Measurements from ENCODE around the gene KRT20. TPM values are rescaled to one million over a fixed set of nuclear protein-coding genes. Genes with fewer than 3 reads are reported as not detected.

Gene KRT20
- total and polyA plus RNA-seq, 4 donors: not detected

DNA sequence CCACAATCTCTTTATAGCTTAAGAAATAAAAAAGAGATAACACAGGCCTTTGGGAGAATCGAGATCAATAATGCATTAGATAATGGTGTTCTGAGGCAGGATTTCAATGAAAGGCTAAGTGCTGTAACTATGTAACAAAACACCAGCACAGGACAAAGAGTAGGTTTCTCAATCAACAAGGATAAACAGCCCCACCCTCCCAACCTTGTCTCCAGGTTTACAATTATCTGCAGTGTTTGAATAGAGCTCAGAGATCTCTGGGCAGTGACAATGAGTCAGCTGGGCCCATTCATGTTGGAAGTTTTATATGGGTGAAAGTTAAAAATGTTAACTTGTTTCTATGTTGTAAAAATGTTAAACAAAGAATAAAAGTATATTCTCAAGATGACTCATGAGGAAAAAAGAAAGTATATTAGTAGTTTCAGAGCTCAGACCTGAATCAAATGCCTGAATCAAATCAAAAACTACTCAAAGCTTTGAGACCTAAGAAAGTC lies 17.0 kb upstream of the KRT20 start:
- H3K27ac ChIP-seq (ENCODE audit: low read depth in 1 of 2, low read length in 2 of 2): no peak overlapping the region
- WGBS: 35% methylated on average over 1 of the region's 1 CpG
- DNase-seq (ENCODE audit: low spot score): no peak

More for the DNA sequence above, 17.0 kb upstream of the KRT20 start:
- H3K4me1 ChIP-seq (ENCODE audit: control insufficient read depth in 4 of 4, insufficient read depth in 4 of 4, low read length in 3 of 4): peaks cover 0 to 2% (median 0%) of the 10 kb centered on the region in 4 donors
- no peaks in the 10 kb centered on the region for H3K9me3 ChIP-seq (ENCODE audit: control insufficient read depth in 4 of 4, low read length in 3 of 4)
- H3K27me3 ChIP-seq (ENCODE audit: control insufficient read depth in 4 of 4, insufficient read depth in 4 of 4, low read length in 3 of 4): peaks cover 0 to 6% (median 2%) of the 10 kb centered on the region in 4 donors
- H3K9ac ChIP-seq (ENCODE audit: low read depth in 1 of 2, low read length in 2 of 2): no peak overlapping the region
- H3K36me3 ChIP-seq (ENCODE audit: control insufficient read depth in 4 of 4, insufficient read depth in 3 of 4, low read depth in 1 of 4, low read length in 3 of 4): no peaks in the 10 kb centered on the region
- H3K4me3 ChIP-seq (ENCODE audit: low read depth in 1 of 3, low read length in 3 of 3): no peak overlapping the region
- TF ChIP-seq SP1 (IDR thresholded peaks at IDR 0.05) (peak; percentile 15), JUND (IDR thresholded peaks at IDR 0.05) (peak in 1 of 2 donors; percentile 60), FOXA1 (IDR thresholded peaks at IDR 0.05) (peak; percentile 19), EGR1 (IDR thresholded peaks at IDR 0.05; ENCODE audit: low read depth in 2 of 2) (no peak), RAD21 (IDR thresholded peaks at IDR 0.05) (no peak), CTCF (IDR thresholded peaks at IDR 0.05; ENCODE audit: low read depth, low read length, missing input control) (no peak), GABPA (IDR thresholded peaks at IDR 0.05 in 1 of 2, conservative IDR thresholded peaks at IDR 0.05 in 1 of 2) (peak in 1 of 2 donors; percentile 37), NR2F2 (IDR thresholded peaks at IDR 0.05) (no peak), RXRA (IDR thresholded peaks at IDR 0.05) (peak in 1 of 2 donors; percentile 74), YY1 (IDR thresholded peaks at IDR 0.05) (peak; percentile 45), TAF1 (conservative IDR thresholded peaks at IDR 0.05) (no peak), FOXA2 (IDR thresholded peaks at IDR 0.05) (peak; percentile 51), HNF4A (conservative IDR thresholded peaks at IDR 0.05) (peak; percentile 39 to 79), HNF4G (IDR thresholded peaks at IDR 0.05) (no peak)
- TF ChIP-seq, protein P1, sequence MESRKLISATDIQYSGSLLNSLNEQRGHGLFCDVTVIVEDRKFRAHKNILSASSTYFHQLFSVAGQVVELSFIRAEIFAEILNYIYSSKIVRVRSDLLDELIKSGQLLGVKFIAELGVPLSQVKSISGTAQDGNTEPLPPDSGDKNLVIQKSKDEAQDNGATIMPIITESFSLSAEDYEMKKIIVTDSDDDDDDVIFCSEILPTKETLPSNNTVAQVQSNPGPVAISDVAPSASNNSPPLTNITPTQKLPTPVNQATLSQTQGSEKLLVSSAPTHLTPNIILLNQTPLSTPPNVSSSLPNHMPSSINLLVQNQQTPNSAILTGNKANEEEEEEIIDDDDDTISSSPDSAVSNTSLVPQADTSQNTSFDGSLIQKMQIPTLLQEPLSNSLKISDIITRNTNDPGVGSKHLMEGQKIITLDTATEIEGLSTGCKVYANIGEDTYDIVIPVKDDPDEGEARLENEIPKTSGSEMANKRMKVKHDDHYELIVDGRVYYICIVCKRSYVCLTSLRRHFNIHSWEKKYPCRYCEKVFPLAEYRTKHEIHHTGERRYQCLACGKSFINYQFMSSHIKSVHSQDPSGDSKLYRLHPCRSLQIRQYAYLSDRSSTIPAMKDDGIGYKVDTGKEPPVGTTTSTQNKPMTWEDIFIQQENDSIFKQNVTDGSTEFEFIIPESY (IDR thresholded peaks at IDR 0.05): no peak
- TF ChIP-seq, protein P2, sequence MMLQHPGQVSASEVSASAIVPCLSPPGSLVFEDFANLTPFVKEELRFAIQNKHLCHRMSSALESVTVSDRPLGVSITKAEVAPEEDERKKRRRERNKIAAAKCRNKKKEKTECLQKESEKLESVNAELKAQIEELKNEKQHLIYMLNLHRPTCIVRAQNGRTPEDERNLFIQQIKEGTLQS (IDR thresholded peaks at IDR 0.05): no peak
- TF ChIP-seq, protein P3, sequence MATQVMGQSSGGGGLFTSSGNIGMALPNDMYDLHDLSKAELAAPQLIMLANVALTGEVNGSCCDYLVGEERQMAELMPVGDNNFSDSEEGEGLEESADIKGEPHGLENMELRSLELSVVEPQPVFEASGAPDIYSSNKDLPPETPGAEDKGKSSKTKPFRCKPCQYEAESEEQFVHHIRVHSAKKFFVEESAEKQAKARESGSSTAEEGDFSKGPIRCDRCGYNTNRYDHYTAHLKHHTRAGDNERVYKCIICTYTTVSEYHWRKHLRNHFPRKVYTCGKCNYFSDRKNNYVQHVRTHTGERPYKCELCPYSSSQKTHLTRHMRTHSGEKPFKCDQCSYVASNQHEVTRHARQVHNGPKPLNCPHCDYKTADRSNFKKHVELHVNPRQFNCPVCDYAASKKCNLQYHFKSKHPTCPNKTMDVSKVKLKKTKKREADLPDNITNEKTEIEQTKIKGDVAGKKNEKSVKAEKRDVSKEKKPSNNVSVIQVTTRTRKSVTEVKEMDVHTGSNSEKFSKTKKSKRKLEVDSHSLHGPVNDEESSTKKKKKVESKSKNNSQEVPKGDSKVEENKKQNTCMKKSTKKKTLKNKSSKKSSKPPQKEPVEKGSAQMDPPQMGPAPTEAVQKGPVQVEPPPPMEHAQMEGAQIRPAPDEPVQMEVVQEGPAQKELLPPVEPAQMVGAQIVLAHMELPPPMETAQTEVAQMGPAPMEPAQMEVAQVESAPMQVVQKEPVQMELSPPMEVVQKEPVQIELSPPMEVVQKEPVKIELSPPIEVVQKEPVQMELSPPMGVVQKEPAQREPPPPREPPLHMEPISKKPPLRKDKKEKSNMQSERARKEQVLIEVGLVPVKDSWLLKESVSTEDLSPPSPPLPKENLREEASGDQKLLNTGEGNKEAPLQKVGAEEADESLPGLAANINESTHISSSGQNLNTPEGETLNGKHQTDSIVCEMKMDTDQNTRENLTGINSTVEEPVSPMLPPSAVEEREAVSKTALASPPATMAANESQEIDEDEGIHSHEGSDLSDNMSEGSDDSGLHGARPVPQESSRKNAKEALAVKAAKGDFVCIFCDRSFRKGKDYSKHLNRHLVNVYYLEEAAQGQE (IDR thresholded peaks at IDR 0.05): peak; percentile 31
- TF ChIP-seq, protein P4, sequence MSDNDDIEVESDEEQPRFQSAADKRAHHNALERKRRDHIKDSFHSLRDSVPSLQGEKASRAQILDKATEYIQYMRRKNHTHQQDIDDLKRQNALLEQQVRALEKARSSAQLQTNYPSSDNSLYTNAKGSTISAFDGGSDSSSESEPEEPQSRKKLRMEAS (IDR thresholded peaks at IDR 0.05): peak; percentile 11
